PC-3 (cell line): ENCODE measurements around the gene DUSP5. TPM values are rescaled to one million over a fixed set of nuclear protein-coding genes. Genes with fewer than 3 reads are reported as not detected.
A peak's percentile ranks its signal among the peaks of the same experiment; 100 is the strongest.

ENCODE experiments used
- ATAC-seq: fragments of 200-7000 bp; cut with Tn5 transposase; 2 replicates; pipeline ENCODE4 v1.9.1; 2020; ENCODE audit warnings: mild to moderate bottlenecking, moderate library complexity
- BruUV-seq: library from RNA; stranded (reverse); fragments of 400-500 nt; replicated peaks from 2 replicates; lab custom pipeline; 2021; lab: Mats Ljungman, UMichigan
- CTCF ChIA-PET: fragments of 300-600 bp; sonication (Branson Sonifier 250); formaldehyde crosslinking; loops from one replicate; lab custom pipeline; 2022; ENCODE audit warnings: antibody characterized with exemption; lab: Charles Lee
- POLR2A ChIA-PET: fragments of 300-600 bp; sonication (Branson Sonifier 250); formaldehyde crosslinking; loops from one replicate; lab custom pipeline; 2022; ENCODE audit warnings: antibody characterized with exemption; ENCODE audit not compliant: unreplicated experiment; lab: Charles Lee
- DNase-seq: peaks from one replicate; pipeline ENCODE4 v3.0.0-alpha.2; 2015
- H2AFZ ChIP-seq: fragments of 300-600 bp; sonication (generic); 2 replicates; pipeline ENCODE4 v1.6.0; 2016; ENCODE audit warnings: antibody characterized with exemption, low read length
- H3F3A ChIP-seq: fragments of 300-600 bp; sonication (generic); one replicate; pipeline ENCODE4 v1.6.0; 2017; ENCODE audit warnings: antibody characterized with exemption, low read length, control low read depth, mild to moderate bottlenecking; ENCODE audit not compliant: unreplicated experiment
- H3K27ac ChIP-seq: fragments of 300-600 bp; sonication (generic); 2 replicates; pipeline ENCODE4 v1.5.1; 2016; ENCODE audit warnings: mild to moderate bottlenecking, low read length
- H3K27me3 ChIP-seq: fragments of 300-600 bp; sonication (generic); 2 replicates; pipeline ENCODE4 v1.6.1; 2016; ENCODE audit warnings: low read length, mixed read lengths
- H3K36me3 ChIP-seq: fragments of 300-600 bp; sonication (generic); 2 replicates; pipeline ENCODE4 v1.6.1; 2016; ENCODE audit warnings: low read depth, mixed run types, low read length, mixed read lengths
- H3K4me1 ChIP-seq: fragments of 300-600 bp; sonication (generic); 2 replicates; pipeline ENCODE4 v1.5.1; 2016; ENCODE audit warnings: low read length; ENCODE audit not compliant: insufficient read depth
- H3K4me2 ChIP-seq: fragments of 300-600 bp; sonication (generic); 2 replicates; pipeline ENCODE4 v1.6.0; 2016; ENCODE audit warnings: low read length
- H3K4me3 ChIP-seq: fragments of 300-600 bp; sonication (generic); 2 replicates; pipeline ENCODE4 v1.5.1; 2016; ENCODE audit warnings: mild to moderate bottlenecking, low read length, mixed read lengths
- H3K79me2 ChIP-seq: fragments of 300-600 bp; sonication (generic); 2 replicates; pipeline ENCODE4 v1.6.1; 2017; ENCODE audit warnings: low read length, mixed read lengths
- H3K9ac ChIP-seq: fragments of 300-600 bp; sonication (generic); 2 replicates; pipeline ENCODE4 v1.6.0; 2016; ENCODE audit warnings: mild to moderate bottlenecking, low read length
- H3K9me2 ChIP-seq: fragments of 300-600 bp; sonication (generic); replicated peaks from 2 replicates; pipeline ENCODE4 v1.6.1; 2016; ENCODE audit warnings: mixed run types, low read length, mixed read lengths
- H3K9me3 ChIP-seq: fragments of 300-600 bp; sonication (generic); 2 replicates; pipeline ENCODE4 v1.6.1; 2016; ENCODE audit warnings: low read length, mixed read lengths
- H4K20me1 ChIP-seq: fragments of 300-600 bp; sonication (generic); 2 replicates; pipeline ENCODE4 v1.6.1; 2016; ENCODE audit warnings: low read length, mixed read lengths
- CTCF ChIP-seq: fragments of 300-600 bp; sonication (generic); conservative IDR thresholded peaks from 2 replicates; pipeline ENCODE4 v1.5.1; 2017; ENCODE audit warnings: antibody characterized with exemption, low read depth, mild to moderate bottlenecking, low read length
- EZH2 ChIP-seq: fragments of 300-600 bp; sonication (generic); IDR thresholded peaks from one replicate; pipeline ENCODE4 v1.6.1; 2017; ENCODE audit warnings: antibody characterized with exemption, mild to moderate bottlenecking, low read length; ENCODE audit not compliant: unreplicated experiment
- EZH2phosphoT487 ChIP-seq: fragments of 300-600 bp; sonication (generic); IDR thresholded peaks from 2 replicates; pipeline ENCODE4 v1.6.1; 2018; ENCODE audit warnings: mild to moderate bottlenecking, antibody characterized with exemption, low read length, borderline replicate concordance
- intact Hi-C: fragments of 100-400 bp; cut with micrococcal nuclease; formaldehyde crosslinking; loops from 2 replicates; pipeline ENCODE4 v1.9.0; 2023
- total RNA-seq: library from RNA; depleted of rRNA; stranded (reverse); fragments of >200 nt; gene quantifications from 2 replicates; pipeline ENCODE4 v1.2.3, GENCODE V29; 2014

DUSP5 gene
- total RNA-seq, 1 experiment from 2014 or later: 206 TPM

GRCh38 chr10:110493832-110494426, 3.8 kb upstream of the DUSP5 start:
- DNase-seq (no peak), ATAC-seq (no peak)
- H3K9ac ChIP-seq: no peak overlapping the region
- H3K9me3 ChIP-seq: no peaks in the 10 kb centered on the region
- no peak for TF ChIP-seq EZH2phosphoT487
- no peak for TF ChIP-seq CTCF
- no peak for TF ChIP-seq EZH2
- peaks cover 30% of the 10 kb centered on the region for H3K4me1 ChIP-seq
- H3K4me2 ChIP-seq: no peak overlapping the region
- no peak overlapping the region for H3K4me3 ChIP-seq
- H3K27me3 ChIP-seq: no peaks in the 10 kb centered on the region
- POLR2A ChIA-PET: no interaction called here
- H3F3A ChIP-seq: peaks cover 3% of the 10 kb centered on the region
- peaks cover 31% of the 10 kb centered on the region for H3K79me2 ChIP-seq
- H3K9me2 ChIP-seq: no peaks in the 10 kb centered on the region
- no peak overlapping the region for H2AFZ ChIP-seq
- H3K27ac ChIP-seq: no peak overlapping the region
- peaks cover 7% of the 10 kb centered on the region for H4K20me1 ChIP-seq
- H3K36me3 ChIP-seq: peaks cover 7% of the 10 kb centered on the region
- CTCF ChIA-PET: no interaction called here
- no TSS peak for BruUV-seq
- intact Hi-C loops: no loop called here

GRCh38 chr10:110494532-110494931, 3.2 kb upstream of the DUSP5 start:
- H3K9me3 ChIP-seq: no peaks in the 10 kb centered on the region
- H3K27ac ChIP-seq: no peak overlapping the region
- no peak overlapping the region for H3K4me2 ChIP-seq
- TF ChIP-seq EZH2 (no peak), EZH2phosphoT487 (no peak)
- H3K27me3 ChIP-seq: no peaks in the 10 kb centered on the region
- no peak overlapping the region for H3K9ac ChIP-seq
- peaks cover 30% of the 10 kb centered on the region for H3K4me1 ChIP-seq
- no peak for ATAC-seq
- no TSS peak for BruUV-seq
- no peaks in the 10 kb centered on the region for H3K9me2 ChIP-seq
- peaks cover 13% of the 10 kb centered on the region for H3K36me3 ChIP-seq
- peaks cover 37% of the 10 kb centered on the region for H3K79me2 ChIP-seq
- H3F3A ChIP-seq: peaks cover 3% of the 10 kb centered on the region
- intact Hi-C loops: no loop called here
- DNase-seq: no peak
- no peak overlapping the region for H3K4me3 ChIP-seq
- H4K20me1 ChIP-seq: peaks cover 13% of the 10 kb centered on the region
- CTCF ChIA-PET: no interaction called here
- H2AFZ ChIP-seq: no peak overlapping the region
- POLR2A ChIA-PET: interaction anchor here (0.6 kb wide), 3 partner anchors 7 to 177 kb away, joined by 3 to 5 read pairs (median 4); no protein-coding TSS in a partner anchor

- no TSS peak for BruUV-seq
- Histone ChIP-seq H3K27ac (peak overlapping the region; percentile 80), H2AFZ (no peak overlapping the region), H3K9me3 (no peaks in the 10 kb centered on the region), H3K36me3 (peaks cover 27% of the 10 kb centered on the region), H4K20me1 (peaks cover 27% of the 10 kb centered on the region), H3K9ac (peak overlapping the region; percentile 97), H3K9me2 (no peaks in the 10 kb centered on the region), H3K4me1 (peaks cover 36% of the 10 kb centered on the region), H3K27me3 (no peaks in the 10 kb centered on the region), H3K79me2 (peaks cover 52% of the 10 kb centered on the region), H3K4me2 (peak overlapping the region; percentile 98), H3K4me3 (peak overlapping the region; percentile 81), H3F3A (peaks cover 3% of the 10 kb centered on the region)
- ChIA-PET CTCF (interaction anchor here (0.5 kb wide), 1 partner anchor 129 kb away, joined by 3 read pairs; no protein-coding TSS in a partner anchor), POLR2A (interaction anchor here (0.7 to 1.2 kb wide), 5 partner anchors 14 to 257 kb away, joined by 3 to 9 read pairs (median 4); partner anchors contain the start of gene SMNDC1)
- TF ChIP-seq CTCF (no peak), EZH2phosphoT487 (no peak)
- intact Hi-C loops: loop anchor here (1.0 to 2.0 kb wide), 4 partner anchors 85 to 185 kb away; no protein-coding TSS in a partner anchor
- ATAC-seq (peak; percentile 30), DNase-seq (peak; percentile 72)
Observed at GRCh38 chr10:110495731-110496552, 1.8 kb upstream of the DUSP5 start.
